Transverse colon (tissue), 4 donors: ENCODE measurements around the gene QSER1.

ENCODE experiments used
- CTCF ChIP-seq, 5 experiments: fragments of 200-600 bp in 3 of 5; fragments of 450-650 bp in 2 of 5; sonication (generic) in 3 of 5; IDR thresholded peaks; 1 replicate in 2 of 5; 2 replicates in 3 of 5; pipeline ENCODE4 v1.5.1; 2016 to 2017; ENCODE audit warnings: antibody characterized with exemption in 5 of 5, inconsistent platforms in 3 of 5, mild to moderate bottlenecking in 2 of 5, moderate library complexity in 1 of 5
- EP300 ChIP-seq: sonication (generic); formaldehyde crosslinking; IDR thresholded peaks from one replicate; pipeline ENCODE4 v1.6.1; 2017; ENCODE audit warnings: antibody characterized with exemption, low read depth
- POLR2A ChIP-seq: fragments of 450-650 bp; IDR thresholded peaks from one replicate; pipeline ENCODE4 v1.6.1; 2016; ENCODE audit warnings: antibody characterized with exemption, mild to moderate bottlenecking, moderate library complexity
- POLR2AphosphoS5 ChIP-seq, 3 donors: sonication (generic); formaldehyde crosslinking; IDR thresholded peaks; one replicate each; pipeline ENCODE4 v1.6.1; 2016; ENCODE audit warnings: antibody characterized with exemption in 3 of 3

GRCh38 chr11:32881286-32881685 lies 11.3 kb upstream of the QSER1 start:
- no peak for TF ChIP-seq CTCF (IDR thresholded peaks at IDR 0.05)
- no peak for TF ChIP-seq EP300
- no peak for TF ChIP-seq POLR2AphosphoS5 (IDR thresholded peaks at IDR 0.05)
- TF ChIP-seq POLR2A: no peak
